Frontal cortex (tissue), 4 donors: ENCODE measurements around the gene PCBP3. TPM values are rescaled to one million over a fixed set of nuclear protein-coding genes. Genes with fewer than 3 reads are reported as not detected.
"Not testable (repeated sequence)": the region's sequence is repeated elsewhere in the genome, so short reads cannot be mapped to it uniquely, and the experiment has no call there.

Source experiments
- DNase-seq, 2 donors: peaks; one replicate each; pipeline ENCODE4 v3.0.0; 2012; ENCODE audit warnings: low spot score in 2 of 2
- FAIRE-seq: peaks from 2 replicates; lab custom pipeline; 2012; peaks lifted over from hg19 to GRCh38; lab: Jason Lieb, UNC
- total RNA-seq: library from RNA; depleted of rRNA; stranded (reverse); fragments of >200 nt; gene quantifications from one replicate; pipeline ENCODE4 v1.2.3, GENCODE V29; 2014
- donor health status: control.
- donor health status: control.
- donor health status: control.

Gene PCBP3
- total RNA-seq, 1 donor from 2014 or later = 7.3 TPM

- DNase-seq (no peak), FAIRE-seq (no peak)
These were observed 153.8 kb downstream of the PCBP3 start for GRCh38 chr21:45797338-45797737.

GRCh38 chr21:45799765-45800338, 156.3 kb downstream of the PCBP3 start:
- no peak for FAIRE-seq

GRCh38 chr21:45800339-45801080, 157.0 kb downstream of the PCBP3 start:
- DNase-seq = no peak
- no peak for FAIRE-seq

More at GRCh38 chr21:45799765-45800338, 156.3 kb downstream of the PCBP3 start:
- no peak for DNase-seq

GRCh38 chr21:45801129-45801964, 157.8 kb downstream of the PCBP3 start:
- DNase-seq (no peak), FAIRE-seq (no peak)

GRCh38 chr21:45801989-45802388, 158.5 kb downstream of the PCBP3 start:
- FAIRE-seq = no peak

GRCh38 chr21:45802425-45802824, 158.9 kb downstream of the PCBP3 start:
- DNase-seq = no peak
- no peak for FAIRE-seq

More at GRCh38 chr21:45801989-45802388, 158.5 kb downstream of the PCBP3 start:
- no peak for DNase-seq

- DNase-seq (no peak), FAIRE-seq (no peak)
These were observed 159.6 kb downstream of the PCBP3 start for GRCh38 chr21:45802956-45803617.

GRCh38 chr21:45803618-45804340, 160.3 kb downstream of the PCBP3 start:
- DNase-seq (no peak), FAIRE-seq (no peak)

- no peak for DNase-seq
- FAIRE-seq = no peak
These were observed 161.3 kb downstream of the PCBP3 start for GRCh38 chr21:45804809-45805313.

- DNase-seq (no peak), FAIRE-seq (no peak)
These were observed 161.8 kb downstream of the PCBP3 start for GRCh38 chr21:45805321-45805720.

GRCh38 chr21:45806042-45806441, 162.5 kb downstream of the PCBP3 start:
- no peak for DNase-seq
- no peak for FAIRE-seq

GRCh38 chr21:45808663-45809062, 165.1 kb downstream of the PCBP3 start:
- FAIRE-seq, DNase-seq: not testable (repeated sequence)

GRCh38 chr21:45809421-45809820, 165.9 kb downstream of the PCBP3 start:
- DNase-seq = no peak
- FAIRE-seq = no peak

- no peak for DNase-seq
- no peak for FAIRE-seq
These were observed 167.6 kb downstream of the PCBP3 start for GRCh38 chr21:45811136-45811535.

- DNase-seq, FAIRE-seq: not testable (repeated sequence)
These were observed 170.8 kb downstream of the PCBP3 start for GRCh38 chr21:45814210-45814940.

GRCh38 chr21:45815781-45816180, 172.3 kb downstream of the PCBP3 start:
- FAIRE-seq, DNase-seq: not testable (repeated sequence)

- DNase-seq (no peak), FAIRE-seq (no peak)
These were observed 173.3 kb downstream of the PCBP3 start for GRCh38 chr21:45816794-45817193.

- DNase-seq = no peak
- no peak for FAIRE-seq
These were observed 173.8 kb downstream of the PCBP3 start for GRCh38 chr21:45817345-45817744.
